Measurements from ENCODE around the gene HTR7. TPM values are rescaled to one million over a fixed set of nuclear protein-coding genes. Genes with fewer than 3 reads are reported as not detected.

The HTR7 gene
- total and polyA plus RNA-seq, 2 of the 8 experiments (the other 6 are each of a cell fraction or from before 2014, with no cell fraction given) = 22.9 to 24.6 TPM

GRCh38 chr10:90799172-90799571 is 58.7 kb downstream of the HTR7 start (continued):
- no peak for TF ChIP-seq CTCF (IDR thresholded peaks at IDR 0.05; ENCODE audit: control extremely low read depth in 1 of 3, insufficient read depth in 1 of 3, low read depth in 1 of 3, low read length in 3 of 3)
- no peak for TF ChIP-seq BACH1 (IDR thresholded peaks at IDR 0.05; ENCODE audit: low read length)
- no peak for TF ChIP-seq SP2 (IDR thresholded peaks at IDR 0.05; ENCODE audit: low read length)
- no peak for TF ChIP-seq CREB1 (IDR thresholded peaks at IDR 0.05)
- no peak for TF ChIP-seq NRF1 (IDR thresholded peaks at IDR 0.05; ENCODE audit: low read depth, low read length)
- TF ChIP-seq HDAC2 (IDR thresholded peaks at IDR 0.05; ENCODE audit: borderline replicate concordance in 1 of 2, low read depth in 2 of 2, low read length in 2 of 2) = no peak
- no peak for TF ChIP-seq BRCA1 (IDR thresholded peaks at IDR 0.05; ENCODE audit: low read depth, low read length)
- TF ChIP-seq TAF1 (IDR thresholded peaks at IDR 0.05; ENCODE audit: low read depth, low read length) = no peak
- TF ChIP-seq CHD7 (IDR thresholded peaks at IDR 0.05; ENCODE audit: insufficient replicate concordance, low read length) = no peak
